ENCODE data around the gene ARID3C. TPM values are rescaled to one million over a fixed set of nuclear protein-coding genes. Genes with fewer than 3 reads are reported as not detected.
A peak's percentile ranks its signal among the peaks of the same experiment; 100 is the strongest.

ARID3C gene
- polyA plus RNA-seq, 1 of the 3 experiments (the other 2 are of a cell fraction) = 0.08 TPM

GRCh38 chr9:34599546-34599945 lies 29.3 kb downstream of the ARID3C start:
- H3F3A ChIP-seq (replicated peaks; ENCODE audit: insufficient read depth) = no peaks in the 10 kb centered on the region
- no peaks in the 10 kb centered on the region for H3K79me2 ChIP-seq (ENCODE audit: insufficient read depth)
- no peaks in the 10 kb centered on the region for H3K36me3 ChIP-seq (replicated peaks in 1 of 2; ENCODE audit: control insufficient read depth in 1 of 2, insufficient read depth in 2 of 2, low read length in 1 of 2)
- no peaks in the 10 kb centered on the region for H4K20me1 ChIP-seq (ENCODE audit: insufficient read depth)
- no peaks in the 10 kb centered on the region; the same call in 1 of the 2 replicates for H3K27me3 ChIP-seq (ENCODE audit: insufficient read depth)
- no peak overlapping the region for H3K27ac ChIP-seq (ENCODE audit: low read depth in 2 of 2, low read length in 1 of 2)
- H3K4me2 ChIP-seq = no peak overlapping the region
- H3K9me3 ChIP-seq = no peaks in the 10 kb centered on the region
- 57% methylated on average over 1 of the region's 1 CpG for WGBS (ENCODE audit: low lambda C conversion rate)
- peaks cover 0 to 7% of the 10 kb centered on the region in 2 experiments; a peak in 1 of 4 replicates for H3K4me1 ChIP-seq (ENCODE audit: control insufficient read depth in 1 of 2, insufficient read depth in 2 of 2, low read depth in 1 of 2, low read length in 1 of 2)
- H3K9ac ChIP-seq = no peak overlapping the region
- ChIA-PET CTCF (interaction anchor here (0.8 to 4.8 kb wide), 11 partner anchors 13 to 254 kb away, joined by 3 to 55 read pairs (median 4); partner anchors contain the start of gene RPP25L), POLR2A (no interaction called here)
- TF ChIP-seq ZBTB33 (IDR thresholded peaks at IDR 0.05; ENCODE audit: borderline replicate concordance, low read depth) = no peak
- no peak for TF ChIP-seq MXI1 (IDR thresholded peaks at IDR 0.05; ENCODE audit: low read depth, low read length)
- no peak for TF ChIP-seq FOXJ3 (CRISPR knock-in tag; IDR thresholded peaks at IDR 0.05)
- no peak for TF ChIP-seq MEF2A (IDR thresholded peaks at IDR 0.05; ENCODE audit: borderline replicate concordance, low read depth)
- TF ChIP-seq IRF3 (IDR thresholded peaks at IDR 0.05; ENCODE audit: low read depth, low read length) = no peak
- no peak for TF ChIP-seq USF1 (IDR thresholded peaks at IDR 0.05; ENCODE audit: borderline replicate concordance, low read depth)
- no peak for TF ChIP-seq REST (IDR thresholded peaks at IDR 0.05; ENCODE audit: low read depth, low read length)
- TF ChIP-seq RAD21 (IDR thresholded peaks at IDR 0.05; ENCODE audit: low read length) = no peak
- TF ChIP-seq EZH2phosphoT487 (IDR thresholded peaks at IDR 0.05; ENCODE audit: borderline replicate concordance, low read depth) = no peak
- no peak for TF ChIP-seq PBX3 (IDR thresholded peaks at IDR 0.05)
- TF ChIP-seq TEAD4 (IDR thresholded peaks at IDR 0.05; ENCODE audit: borderline replicate concordance, insufficient read depth) = no peak
- no peak for TF ChIP-seq EP300 (IDR thresholded peaks at IDR 0.05; ENCODE audit: borderline replicate concordance in 1 of 2, low read depth in 1 of 2, low read length in 1 of 2)
- TF ChIP-seq FOSL2 (IDR thresholded peaks at IDR 0.05; ENCODE audit: borderline replicate concordance, low read depth) = no peak
- no peaks in the 10 kb centered on the region for H3K9me2 ChIP-seq
- no peak overlapping the region for H2AFZ ChIP-seq (ENCODE audit: low read depth)
- no peak overlapping the region for H3K4me3 ChIP-seq (ENCODE audit: low read depth in 2 of 2, low read length in 1 of 2)
- DNase-seq = peak; percentile 60
